K562 (cell line): ENCODE data around the gene SLC9A3. TPM values are rescaled to one million over a fixed set of nuclear protein-coding genes. Genes with fewer than 3 reads are reported as not detected.

ENCODE experiments used
- ATAC-seq: fragments of 200-7000 bp; cut with Tn5 transposase; 3 replicates; pipeline ENCODE4 v1.9.1; 2020; ENCODE audit warnings: moderate library complexity
- BruUV-seq: library from RNA; stranded (reverse); fragments of 400-500 nt; replicated peaks from 2 replicates; lab custom pipeline; 2021; lab: Mats Ljungman, UMichigan
- CTCF ChIA-PET: fragments of 300-600 bp; formaldehyde crosslinking; extraction: SDS; loops from one replicate; lab custom pipeline; 2021; ENCODE audit warnings: low intra/inter-chr PET ratio; lab: Yijun Ruan, JAX
- POLR2A ChIA-PET: fragments of 300-600, 350-650 bp; sonication (Branson Sonifier 250); formaldehyde crosslinking; extraction: SDS; loops from one replicate; lab custom pipeline; 2021; ENCODE audit warnings: antibody characterized with exemption, inconsistent platforms; lab: Yijun Ruan, JAX
- DNase-seq, 4 experiments: peaks; one replicate each; pipeline versions ENCODE4 v3.0.0 to v3.0.0-alpha.2; 2011 to 2018; ENCODE audit warnings: low spot score in 3 of 4, mixed read lengths in 3 of 4; ENCODE audit errors: extremely low read depth in 1 of 4
- FAIRE-seq: peaks from 2 replicates; lab custom pipeline; 2011; peaks lifted over from hg19 to GRCh38; lab: Jason Lieb, UNC
- H2AFZ ChIP-seq: 2 replicates; pipeline ENCODE4 v1.6.0; 2011; ENCODE audit warnings: low read depth, low read length, control low read depth, inconsistent platforms
- H3K27ac ChIP-seq: fragments of 200-600 bp; 3 replicates; pipeline ENCODE4 v1.8.0; 2011; ENCODE audit warnings: low read depth, mild to moderate bottlenecking, control low read depth, inconsistent platforms, low read length, moderate library complexity, mixed read lengths; ENCODE audit errors: extremely low read depth
- H3K27me3 ChIP-seq, 2 experiments: fragments of 300-600 bp in 1 of 2; 2 replicates in 1 of 2; 3 replicates in 1 of 2; pipeline versions ENCODE4 v1.6.0 to v1.8.0; 2011; ENCODE audit warnings: inconsistent platforms in 2 of 2, low read length in 2 of 2, mild to moderate bottlenecking in 1 of 2, mixed read lengths in 1 of 2, moderate library complexity in 1 of 2; ENCODE audit not compliant: control insufficient read depth in 2 of 2, insufficient read depth in 2 of 2
- H3K36me3 ChIP-seq: fragments of 300-600 bp; 3 replicates; pipeline ENCODE4 v1.8.0; 2011; ENCODE audit warnings: mild to moderate bottlenecking, low read length, inconsistent platforms; ENCODE audit not compliant: control insufficient read depth, insufficient read depth
- H3K4me1 ChIP-seq, 2 experiments: fragments of 200-600 bp in 1 of 2; replicated peaks in 1 of 2; 2 replicates in 1 of 2; 3 replicates in 1 of 2; pipeline versions ENCODE4 v1.5.1 to v1.8.0; 2011; ENCODE audit warnings: inconsistent platforms in 2 of 2, low read length in 2 of 2, mild to moderate bottlenecking in 1 of 2, mixed read lengths in 1 of 2, moderate library complexity in 1 of 2; ENCODE audit not compliant: control insufficient read depth in 2 of 2, insufficient read depth in 2 of 2
- H3K4me2 ChIP-seq: 2 replicates; pipeline ENCODE4 v1.6.1; 2011; ENCODE audit warnings: low read length, control low read depth, inconsistent platforms, mixed read lengths; ENCODE audit not compliant: insufficient read depth
- H3K4me3 ChIP-seq: fragments of 200-600 bp; sonication (generic), shearing (Covaris generic); 2 replicates; pipeline ENCODE4 v1.5.1; 2016; ENCODE audit warnings: control low read depth, inconsistent platforms
- H3K79me2 ChIP-seq: fragments of 200-600 bp; 3 replicates; pipeline ENCODE4 v1.8.0; 2011; ENCODE audit warnings: low read length, inconsistent platforms; ENCODE audit not compliant: control insufficient read depth, insufficient read depth
- H3K9ac ChIP-seq, 2 experiments: 2 replicates each; pipeline versions ENCODE4 v1.6.0 to v1.6.1; 2011; ENCODE audit warnings: low read depth in 2 of 2, low read length in 2 of 2, control low read depth in 1 of 2, inconsistent platforms in 1 of 2, mild to moderate bottlenecking in 1 of 2, mixed read lengths in 1 of 2; ENCODE audit not compliant: insufficient read depth in 1 of 2
- H3K9me1 ChIP-seq: one replicate; pipeline ENCODE4 v1.6.0; 2011; ENCODE audit warnings: inconsistent platforms, mild to moderate bottlenecking, low read length, moderate library complexity; ENCODE audit not compliant: control insufficient read depth, insufficient read depth
- H3K9me3 ChIP-seq: replicated peaks from 2 replicates; pipeline ENCODE4 v1.5.1; 2011; ENCODE audit warnings: low read depth, low read length, inconsistent platforms; ENCODE audit not compliant: control insufficient read depth, insufficient read depth
- H4K20me1 ChIP-seq: replicated peaks from 2 replicates; pipeline ENCODE4 v1.6.1; 2011; ENCODE audit warnings: low read length, inconsistent platforms, mixed read lengths; ENCODE audit not compliant: control insufficient read depth, insufficient read depth
- DLX4 ChIP-seq: fragments of 250-450 bp; sonication (Bioruptor Pico); IDR thresholded peaks from 2 replicates; pipeline ENCODE4 v1.6.1; 2021; ENCODE audit warnings: mild to moderate bottlenecking
- POLR2A ChIP-seq: fragments of 450-650 bp; conservative IDR thresholded peaks from 2 replicates; pipeline ENCODE4 v1.6.1; 2016
- POLR2G ChIP-seq: fragments of 200-400 bp; formaldehyde crosslinking; IDR thresholded peaks from 2 replicates; pipeline ENCODE4 v1.6.1; 2017; ENCODE audit warnings: low read depth, mild to moderate bottlenecking, antibody characterized with exemption, low read length, moderate library complexity
- RBFOX2 ChIP-seq: fragments of 200-400 bp; formaldehyde crosslinking; IDR thresholded peaks from 2 replicates; pipeline ENCODE4 v1.6.1; 2017; ENCODE audit warnings: low read depth, mild to moderate bottlenecking, low read length, moderate library complexity
- ZNF785 ChIP-seq: fragments of 250-450 bp; sonication (Bioruptor Pico); IDR thresholded peaks from 2 replicates; pipeline ENCODE4 v1.4.0; 2020; ENCODE audit warnings: mild to moderate bottlenecking
- ZZZ3 ChIP-seq: fragments of 450-650 bp; IDR thresholded peaks from 2 replicates; pipeline ENCODE4 v1.6.1; 2016; ENCODE audit warnings: antibody characterized with exemption, mild to moderate bottlenecking, moderate library complexity
- WGBS: fragments of 100-300 bp; shearing (Covaris generic); methylation state at CpG from one replicate; pipeline ENCODE4 v1.1.6; 2016; ENCODE audit warnings: low coverage, mixed read lengths; ENCODE audit not compliant: insufficient coverage; ENCODE audit errors: missing lambda C conversion rate; 5-methylcytosine and 5-hydroxymethylcytosine counted together
- in situ Hi-C: fragments of 300-500 bp; cut with MboI; formaldehyde crosslinking; loops from 4 replicates; pipeline ENCODE4 v1.15.0; 2018; ENCODE audit warnings: inconsistent platforms, mixed read lengths
- intact Hi-C: fragments of 100-400 bp; cut with micrococcal nuclease; formaldehyde crosslinking; loops from 2 replicates; pipeline ENCODE4 v1.14.2; 2022
- polyA plus RNA-seq, 8 experiments: library from polyadenylated mRNA; depleted of rRNA in 4 of 8; stranded (reverse) in 5 of 8; unstranded in 3 of 8; fragments of >200 nt; fragmentation: Nextera tagmentation in 2 of 8; fragmentation: Illumina TruSeq in 1 of 8; extraction: Ambion mirVana in 2 of 8; extraction: Trizol in 1 of 8; gene quantifications; 2 replicates each; pipeline versions ENCODE4 v1.2.1 to v1.2.3, GENCODE V29; 2011 to 2014; ENCODE audit warnings: inconsistent platforms in 1 of 8, missing spikeins in 1 of 8
- total RNA-seq, 7 experiments: library from RNA; depleted of rRNA in 6 of 7; stranded (reverse); fragments of >200 nt in 6 of 7; fragmentation: Illumina TruSeq in 2 of 7; extraction: Trizol in 2 of 7; gene quantifications; 2 replicates each; pipeline versions ENCODE4 v1.2.1 to v1.2.3, GENCODE V29; 2011 to 2021; ENCODE audit warnings: low replicate concordance in 1 of 7
- TF ChIP-seq, protein P1 (sequence below): fragments of 250-450 bp; sonication (Bioruptor Pico); IDR thresholded peaks from 2 replicates; pipeline ENCODE4 v1.4.0; 2020; ENCODE audit warnings: borderline replicate concordance
- TF ChIP-seq, protein P2 (sequence below): sonication (generic); formaldehyde crosslinking; IDR thresholded peaks from 2 replicates; pipeline ENCODE4 v1.8.1; 2023; ENCODE audit warnings: mild to moderate bottlenecking, missing genetic modification reagents
- TF ChIP-seq, protein P3 (sequence below): fragments of 450-650 bp; IDR thresholded peaks from 2 replicates; pipeline ENCODE4 v1.6.1; 2017; ENCODE audit warnings: mild to moderate bottlenecking, moderate library complexity

SLC9A3 gene
- total and polyA plus RNA-seq, 9 of the 15 experiments (the other 6 are each of a cell fraction or from before 2014, with no cell fraction given): 1.5 to 5.8 (median 3.7) TPM; not detected in 2

GRCh38 chr5:469752-470483 lies 54.3 kb downstream of the SLC9A3 start:
- Histone ChIP-seq H3K79me2 (peaks cover 21% of the 10 kb centered on the region), H4K20me1 (peaks cover 7% of the 10 kb centered on the region; the same call in 1 of the 2 replicates), H3K36me3 (peaks cover 34% of the 10 kb centered on the region; the same call in 2 of the 3 replicates), H2AFZ (no peak overlapping the region), H3K9ac (peak overlapping the region in 1 of 2 experiments; percentile 77; a peak in 2 of 4 replicates), H3K9me1 (no peaks in the 10 kb centered on the region), H3K9me3 (no peaks in the 10 kb centered on the region), H3K27me3 (peaks cover 2% of the 10 kb centered on the region in 2 experiments; a peak in 1 of 5 replicates), H3K4me1 (peaks cover 9 to 62% of the 10 kb centered on the region in 2 experiments; a peak in 4 of 5 replicates), H3K27ac (no peak overlapping the region), H3K4me2 (no peak overlapping the region), H3K4me3 (no peak overlapping the region)
- ATAC-seq: no peak
- intact Hi-C loops (loop anchor here (10.0 kb wide), 1 partner anchor 145 kb away; the partner anchor contains the start of gene CEP72), in situ Hi-C loops (no loop called here)
- ChIA-PET POLR2A (interaction anchor here (0.5 to 0.7 kb wide), 2 partner anchors 35 to 40 kb away, joined by 3 read pairs; no protein-coding TSS in a partner anchor), CTCF (no interaction called here)
- 89% methylated on average over 19 of the region's 19 CpGs for WGBS
- no TSS peak for BruUV-seq
- peak; percentile 11 for FAIRE-seq
- TF ChIP-seq RBFOX2 (0 out of 2 replicates have a peak, but pooled peaks have one; percentile 36), POLR2A (0 out of 2 replicates have a peak, but pooled peaks have one; percentile 33), POLR2G (peak; percentile 67), ZNF785 (CRISPR knock-in tag) (no peak)
- DNase-seq: no peak

- H3K4me1 ChIP-seq: peaks cover 9 to 56% of the 10 kb centered on the region in 2 experiments; a peak in 4 of 5 replicates
- no peak overlapping the region for H3K27ac ChIP-seq
- no peak overlapping the region for H3K4me2 ChIP-seq
- CTCF ChIA-PET: no interaction called here
- H3K9ac ChIP-seq: no peak overlapping the region
- in situ Hi-C loops (no loop called here), intact Hi-C loops (no loop called here)
- H3K9me3 ChIP-seq: no peaks in the 10 kb centered on the region
- no peak overlapping the region for H2AFZ ChIP-seq
- 70% methylated on average over 4 of the region's 6 CpGs for WGBS
- BruUV-seq: no TSS peak
- peaks cover 45% of the 10 kb centered on the region; the same call in 2 of the 3 replicates for H3K36me3 ChIP-seq
- FAIRE-seq: no peak
- no peak overlapping the region for H3K4me3 ChIP-seq
- POLR2A ChIA-PET: no interaction called here
- H3K9me1 ChIP-seq: no peaks in the 10 kb centered on the region
- H4K20me1 ChIP-seq: peaks cover 7% of the 10 kb centered on the region; the same call in 1 of the 2 replicates
- no peaks in the 10 kb centered on the region for H3K27me3 ChIP-seq
- no peak for ATAC-seq
- DNase-seq: no peak
- peaks cover 21% of the 10 kb centered on the region for H3K79me2 ChIP-seq
- TF ChIP-seq, protein P1, sequence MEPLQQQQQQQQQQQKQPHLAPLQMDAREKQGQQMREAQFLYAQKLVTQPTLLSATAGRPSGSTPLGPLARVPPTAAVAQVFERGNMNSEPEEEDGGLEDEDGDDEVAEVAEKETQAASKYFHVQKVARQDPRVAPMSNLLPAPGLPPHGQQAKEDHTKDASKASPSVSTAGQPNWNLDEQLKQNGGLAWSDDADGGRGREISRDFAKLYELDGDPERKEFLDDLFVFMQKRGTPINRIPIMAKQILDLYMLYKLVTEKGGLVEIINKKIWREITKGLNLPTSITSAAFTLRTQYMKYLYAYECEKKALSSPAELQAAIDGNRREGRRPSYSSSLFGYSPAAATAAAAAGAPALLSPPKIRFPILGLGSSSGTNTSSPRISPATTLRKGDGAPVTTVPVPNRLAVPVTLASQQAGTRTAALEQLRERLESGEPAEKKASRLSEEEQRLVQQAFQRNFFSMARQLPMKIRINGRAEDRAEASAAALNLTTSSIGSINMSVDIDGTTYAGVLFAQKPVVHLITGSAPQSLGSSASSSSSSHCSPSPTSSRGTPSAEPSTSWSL: no peak
- TF ChIP-seq, protein P2, sequence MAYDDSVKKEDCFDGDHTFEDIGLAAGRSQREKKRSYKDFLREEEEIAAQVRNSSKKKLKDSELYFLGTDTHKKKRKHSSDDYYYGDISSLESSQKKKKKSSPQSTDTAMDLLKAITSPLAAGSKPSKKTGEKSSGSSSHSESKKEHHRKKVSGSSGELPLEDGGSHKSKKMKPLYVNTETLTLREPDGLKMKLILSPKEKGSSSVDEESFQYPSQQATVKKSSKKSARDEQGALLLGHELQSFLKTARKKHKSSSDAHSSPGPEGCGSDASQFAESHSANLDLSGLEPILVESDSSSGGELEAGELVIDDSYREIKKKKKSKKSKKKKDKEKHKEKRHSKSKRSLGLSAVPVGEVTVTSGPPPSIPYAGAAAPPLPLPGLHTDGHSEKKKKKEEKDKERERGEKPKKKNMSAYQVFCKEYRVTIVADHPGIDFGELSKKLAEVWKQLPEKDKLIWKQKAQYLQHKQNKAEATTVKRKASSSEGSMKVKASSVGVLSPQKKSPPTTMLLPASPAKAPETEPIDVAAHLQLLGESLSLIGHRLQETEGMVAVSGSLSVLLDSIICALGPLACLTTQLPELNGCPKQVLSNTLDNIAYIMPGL (CRISPR knock-in tag): no peak
- no peak for TF ChIP-seq ZZZ3
- no peak for TF ChIP-seq DLX4 (CRISPR knock-in tag)
- TF ChIP-seq, protein P3, sequence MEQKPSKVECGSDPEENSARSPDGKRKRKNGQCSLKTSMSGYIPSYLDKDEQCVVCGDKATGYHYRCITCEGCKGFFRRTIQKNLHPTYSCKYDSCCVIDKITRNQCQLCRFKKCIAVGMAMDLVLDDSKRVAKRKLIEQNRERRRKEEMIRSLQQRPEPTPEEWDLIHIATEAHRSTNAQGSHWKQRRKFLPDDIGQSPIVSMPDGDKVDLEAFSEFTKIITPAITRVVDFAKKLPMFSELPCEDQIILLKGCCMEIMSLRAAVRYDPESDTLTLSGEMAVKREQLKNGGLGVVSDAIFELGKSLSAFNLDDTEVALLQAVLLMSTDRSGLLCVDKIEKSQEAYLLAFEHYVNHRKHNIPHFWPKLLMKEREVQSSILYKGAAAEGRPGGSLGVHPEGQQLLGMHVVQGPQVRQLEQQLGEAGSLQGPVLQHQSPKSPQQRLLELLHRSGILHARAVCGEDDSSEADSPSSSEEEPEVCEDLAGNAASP: no peak
These were observed 55.8 kb downstream of the SLC9A3 start for GRCh38 chr5:468401-468800.
